Upper lobe of left lung (tissue), 6 donors: ENCODE results near the gene EMSY. TPM values are rescaled to one million over a fixed set of nuclear protein-coding genes. Genes with fewer than 3 reads are reported as not detected.

ENCODE experiments used
- ATAC-seq, 2 donors: fragments of 200-7000 bp; cut with Tn5 transposase; one replicate each; pipeline ENCODE4 v1.9.1; 2022; ENCODE audit warnings: mild to moderate bottlenecking in 2 of 2, moderate library complexity in 2 of 2; ENCODE audit not compliant: low FRiP score in 2 of 2
- DNase-seq, 2 donors: peaks; one replicate each; pipeline ENCODE4 v3.0.0-alpha.2; 2019 to 2020
- H3K27ac ChIP-seq, 4 donors: fragments of 200-600 bp; sonication (generic); one replicate each; pipeline ENCODE4 v1.5.1; 2016 to 2019
- H3K27me3 ChIP-seq, 4 donors: fragments of 200-600 bp; sonication (generic); one replicate each; pipeline ENCODE4 v1.5.1; 2017 to 2019
- H3K36me3 ChIP-seq, 4 donors: fragments of 200-600 bp; sonication (generic); one replicate each; pipeline ENCODE4 v1.5.1; 2016 to 2019
- H3K4me1 ChIP-seq, 4 donors: fragments of 200-600 bp; sonication (generic); one replicate each; pipeline ENCODE4 v1.5.1; 2018 to 2019
- H3K4me3 ChIP-seq, 4 donors: fragments of 200-600 bp; sonication (generic); one replicate each; pipeline ENCODE4 v1.5.1; 2017 to 2019; ENCODE audit warnings: mild to moderate bottlenecking in 2 of 4, moderate library complexity in 1 of 4
- H3K9me3 ChIP-seq, 4 donors: fragments of 200-600 bp; sonication (generic); one replicate each; pipeline ENCODE4 v1.5.1; 2018 to 2019
- CTCF ChIP-seq, 6 experiments: fragments of 450-650 bp in 4 of 6; fragments of 200-600 bp in 2 of 6; sonication (generic) in 2 of 6; IDR thresholded peaks; one replicate each; pipeline ENCODE4 v1.5.1; 2016 to 2019; ENCODE audit warnings: antibody characterized with exemption in 6 of 6
- EP300 ChIP-seq, 4 donors: sonication (generic); formaldehyde crosslinking; IDR thresholded peaks; one replicate each; pipeline ENCODE4 v1.5.1; 2017; ENCODE audit warnings: antibody characterized with exemption in 4 of 4, control low read depth in 2 of 4
- POLR2A ChIP-seq, 4 donors: fragments of 450-650 bp; IDR thresholded peaks; one replicate each; pipeline ENCODE4 v1.5.1; 2016 to 2017; ENCODE audit warnings: antibody characterized with exemption in 4 of 4, mild to moderate bottlenecking in 2 of 4
- POLR2AphosphoS5 ChIP-seq, 2 donors: sonication (generic); formaldehyde crosslinking; IDR thresholded peaks; one replicate each; pipeline ENCODE4 v1.5.1; 2017; ENCODE audit warnings: antibody characterized with exemption in 2 of 2
- WGBS, 2 donors: methylation state at CpG; one replicate each; pipeline ENCODE4 v1.1.5; 2017 to 2018; 5-methylcytosine and 5-hydroxymethylcytosine counted together
- total RNA-seq, 6 donors: library from RNA; depleted of rRNA in 4 of 6; stranded (reverse); fragments of >200 nt in 4 of 6; gene quantifications; one replicate each; pipeline versions ENCODE4 v1.1.0 to v1.2.1, GENCODE V29; 2016 to 2021
- donor health status: DM: no; HTN: no; CAD: no; lungs with moderate emphysema.
- donor health status: DM: no; HTN: yes; CAD: no; lungs with severe emphysema.

The EMSY gene
- total RNA-seq, 6 donors from 2014 or later: 14.6 to 66.0 (median 20.9) TPM

DNA sequence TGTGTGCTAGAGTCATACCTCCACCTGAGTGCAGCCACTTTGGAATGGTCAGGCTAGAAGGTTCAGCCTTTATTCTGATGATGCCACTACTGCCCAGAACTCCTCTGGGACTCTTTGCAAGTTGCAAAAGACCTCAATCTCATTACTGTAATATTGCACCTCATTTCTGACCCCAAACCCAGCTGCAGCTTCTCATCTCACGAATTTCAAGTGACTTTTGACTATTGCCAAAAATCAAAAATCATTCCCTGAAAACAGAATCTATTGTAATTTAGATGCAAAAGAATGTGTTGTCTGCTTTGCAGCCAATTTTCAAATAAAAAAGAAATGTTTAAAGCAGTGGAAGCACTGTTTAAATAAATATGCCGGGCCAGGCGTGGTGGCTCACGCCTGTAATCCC, 38.5 kb upstream of the EMSY start:
- no peak for ATAC-seq
- Histone ChIP-seq H3K4me3 (no peak overlapping the region), H3K9me3 (no peaks in the 10 kb centered on the region), H3K27me3 (no peaks in the 10 kb centered on the region), H3K4me1 (no peaks in the 10 kb centered on the region), H3K27ac (no peak overlapping the region), H3K36me3 (no peaks in the 10 kb centered on the region)
- no peak for DNase-seq
- TF ChIP-seq EP300 (IDR thresholded peaks at IDR 0.05): no peak
- TF ChIP-seq POLR2A (IDR thresholded peaks at IDR 0.05): no peak
- no peak for TF ChIP-seq CTCF (IDR thresholded peaks at IDR 0.05)
- TF ChIP-seq POLR2AphosphoS5 (IDR thresholded peaks at IDR 0.05): no peak
- 83 to 86% methylated on average over 4 of the region's 4 CpGs for WGBS, 2 donors

- no peaks in the 10 kb centered on the region for H3K4me1 ChIP-seq
- H3K27me3 ChIP-seq: no peaks in the 10 kb centered on the region
- ATAC-seq (no peak), DNase-seq (no peak)
- H3K9me3 ChIP-seq: no peaks in the 10 kb centered on the region
- no peak overlapping the region for H3K4me3 ChIP-seq
- H3K36me3 ChIP-seq: no peaks in the 10 kb centered on the region
- no peak for TF ChIP-seq POLR2A (IDR thresholded peaks at IDR 0.05)
- no peak for TF ChIP-seq POLR2AphosphoS5 (IDR thresholded peaks at IDR 0.05)
- no peak for TF ChIP-seq CTCF (IDR thresholded peaks at IDR 0.05)
- TF ChIP-seq EP300 (IDR thresholded peaks at IDR 0.05): no peak
- 56 to 57% methylated on average over 7 of the region's 7 CpGs for WGBS, 2 donors
- no peak overlapping the region for H3K27ac ChIP-seq
Measured at GRCh38 chr11:76408171-76408965, 36.5 kb upstream of the EMSY start.

- WGBS, 2 donors: 74 to 78% methylated on average over 5 to 10 of the region's 10 CpGs
- H3K27me3 ChIP-seq: no peaks in the 10 kb centered on the region
- TF ChIP-seq POLR2A (IDR thresholded peaks at IDR 0.05) (no peak), POLR2AphosphoS5 (IDR thresholded peaks at IDR 0.05) (no peak), EP300 (IDR thresholded peaks at IDR 0.05) (no peak), CTCF (IDR thresholded peaks at IDR 0.05) (no peak)
- H3K27ac ChIP-seq: no peak overlapping the region
- H3K36me3 ChIP-seq: no peaks in the 10 kb centered on the region
- ATAC-seq (peak; percentile 36 to 44), DNase-seq (no peak)
- no peak overlapping the region for H3K4me3 ChIP-seq
- H3K9me3 ChIP-seq: no peaks in the 10 kb centered on the region
- no peaks in the 10 kb centered on the region for H3K4me1 ChIP-seq
Measured at GRCh38 chr11:76410851-76411357, 33.9 kb upstream of the EMSY start.

- H3K4me1 ChIP-seq: no peaks in the 10 kb centered on the region
- no peaks in the 10 kb centered on the region for H3K27me3 ChIP-seq
- ATAC-seq: no peak
Measured at GRCh38 chr11:76415073-76415472, 29.7 kb upstream of the EMSY start.

More at GRCh38 chr11:76415073-76415472, 29.7 kb upstream of the EMSY start:
- no peak overlapping the region for H3K27ac ChIP-seq
- no peaks in the 10 kb centered on the region for H3K9me3 ChIP-seq
- DNase-seq: no peak
- no peak for TF ChIP-seq POLR2A (IDR thresholded peaks at IDR 0.05)
- TF ChIP-seq EP300 (IDR thresholded peaks at IDR 0.05): no peak
- TF ChIP-seq POLR2AphosphoS5 (IDR thresholded peaks at IDR 0.05): no peak
- TF ChIP-seq CTCF (IDR thresholded peaks at IDR 0.05): no peak
- no peaks in the 10 kb centered on the region for H3K36me3 ChIP-seq
- H3K4me3 ChIP-seq: no peak overlapping the region
